Measurements from ENCODE around the gene UBE2L5. TPM values are rescaled to one million over a fixed set of nuclear protein-coding genes. Genes with fewer than 3 reads are reported as not detected.

UBE2L5 gene
- not detected for polyA plus RNA-seq (2013, experiment 1 of 2)
- polyA plus RNA-seq (2013, experiment 2 of 2): 0.24 TPM

- H3K9ac ChIP-seq (ENCODE audit: low read depth, low read length, poor library complexity): peak within 1 kb of the TSS; percentile 46
These were observed at the start of gene UBE2L5 for GRCh38 chr13:30422054-30422839. Gene UBE2L5, plus strand, starts transcription at chr13:30422493. Its CDS starts 5,498 bp downstream, at chr13:30427991.

GRCh38 chr13:30373727-30374126, 48.6 kb upstream of the UBE2L5 start:
- no peak overlapping the region for H3K23ac ChIP-seq (ENCODE audit: low read depth, low read length, poor library complexity)
- H4K91ac ChIP-seq (ENCODE audit: low read depth, low read length, poor library complexity): no peak overlapping the region
- no CpG with 5 or more reads among the region's 9 CpGs for WGBS, 2 donors (ENCODE audit: extremely low coverage in 2 of 2, insufficient read length in 2 of 2, insufficient replicate concordance in 1 of 2)
- no peaks in the 10 kb centered on the region for H3K9me3 ChIP-seq (replicated peaks in 1 of 2; ENCODE audit: control insufficient read depth in 2 of 2, insufficient read depth in 1 of 2, low read depth in 1 of 2, low read length in 2 of 2)
- H3K36me3 ChIP-seq (replicated peaks in 1 of 2; ENCODE audit: control insufficient read depth in 2 of 2, insufficient read depth in 2 of 2, low read length in 2 of 2): no peaks in the 10 kb centered on the region
- no peak overlapping the region for H3K4ac ChIP-seq (ENCODE audit: low read length)
- H2AK5ac ChIP-seq (ENCODE audit: low read depth, low read length): no peak overlapping the region
- no peak overlapping the region for H2BK12ac ChIP-seq (ENCODE audit: low read length)
- DNase-seq (ENCODE audit: low spot score): no peak
- peak overlapping the region; percentile 8 for H3K18ac ChIP-seq (ENCODE audit: low read length)
- H3K27me3 ChIP-seq (ENCODE audit: control insufficient read depth in 3 of 3, insufficient read depth in 3 of 3, low read depth in 1 of 3, low read length in 3 of 3): peaks cover 0 to 7% (median 0%) of the 10 kb centered on the region in 3 experiments
- no peak overlapping the region for H2AFZ ChIP-seq (ENCODE audit: low read length)
- H2BK120ac ChIP-seq (ENCODE audit: low read depth, low read length): no peak overlapping the region
- no peak overlapping the region for H3K27ac ChIP-seq (replicated peaks; ENCODE audit: low read length)
- H3K4me1 ChIP-seq (ENCODE audit: control insufficient read depth in 2 of 2, insufficient read depth in 1 of 2, low read depth in 1 of 2, low read length in 2 of 2): peaks cover 0 to 5% of the 10 kb centered on the region in 2 donors
- H3K9ac ChIP-seq (ENCODE audit: low read depth, low read length, poor library complexity): no peak overlapping the region
- no peak overlapping the region for H2BK15ac ChIP-seq (ENCODE audit: low read length)
- H3K4me2 ChIP-seq (ENCODE audit: insufficient read depth, low read length, poor library complexity, severe bottlenecking): no peak overlapping the region
- no peak overlapping the region for H3K14ac ChIP-seq (ENCODE audit: low read length)
- no peak overlapping the region for H4K8ac ChIP-seq (ENCODE audit: low read depth, low read length)
- no peak overlapping the region for H2BK5ac ChIP-seq (ENCODE audit: low read length)
- H3K79me1 ChIP-seq (ENCODE audit: low read depth, low read length): no peaks in the 10 kb centered on the region
- no peak overlapping the region for H3K4me3 ChIP-seq (ENCODE audit: low read length in 2 of 2)

More at GRCh38 chr13:30422054-30422839, at the start of gene UBE2L5:
- Histone ChIP-seq H3K4me2 (ENCODE audit: insufficient read depth, low read length, poor library complexity, severe bottlenecking) (peak within 1 kb of the TSS; percentile 77), H4K8ac (ENCODE audit: low read depth, low read length) (no peak within 1 kb of the TSS), H2BK5ac (ENCODE audit: low read length) (peak within 1 kb of the TSS; percentile 45), H3K4me1 (ENCODE audit: control insufficient read depth in 2 of 2, insufficient read depth in 1 of 2, low read depth in 1 of 2, low read length in 2 of 2) (peaks cover 6 to 7% of the 10 kb centered on the region in 2 donors), H3K4me3 (ENCODE audit: low read length in 2 of 2) (peak within 1 kb of the TSS; percentile 43 to 86), H2AFZ (ENCODE audit: low read length) (peak within 1 kb of the TSS; percentile 83), H3K23ac (ENCODE audit: low read depth, low read length, poor library complexity) (no peak within 1 kb of the TSS), H3K36me3 (replicated peaks in 1 of 2; ENCODE audit: control insufficient read depth in 2 of 2, insufficient read depth in 2 of 2, low read length in 2 of 2) (no peaks in the 10 kb centered on the region), H3K18ac (ENCODE audit: low read length) (peak within 1 kb of the TSS; percentile 89), H3K27ac (replicated peaks; ENCODE audit: low read length) (peak within 1 kb of the TSS; percentile 89), H3K79me1 (ENCODE audit: low read depth, low read length) (no peaks in the 10 kb centered on the region), H2BK15ac (ENCODE audit: low read length) (no peak within 1 kb of the TSS), H2BK120ac (ENCODE audit: low read depth, low read length) (no peak within 1 kb of the TSS), H4K91ac (ENCODE audit: low read depth, low read length, poor library complexity) (no peak within 1 kb of the TSS), H2AK5ac (ENCODE audit: low read depth, low read length) (no peak within 1 kb of the TSS), H2BK12ac (ENCODE audit: low read length) (no peak within 1 kb of the TSS), H3K4ac (ENCODE audit: low read length) (no peak within 1 kb of the TSS), H3K14ac (ENCODE audit: low read length) (no peak within 1 kb of the TSS), H3K9me3 (replicated peaks in 1 of 2; ENCODE audit: control insufficient read depth in 2 of 2, insufficient read depth in 1 of 2, low read depth in 1 of 2, low read length in 2 of 2) (no peaks in the 10 kb centered on the region), H3K27me3 (ENCODE audit: control insufficient read depth in 3 of 3, insufficient read depth in 3 of 3, low read depth in 1 of 3, low read length in 3 of 3) (peaks cover 0 to 74% (median 4%) of the 10 kb centered on the region in 3 experiments)
- peak; percentile 66 for DNase-seq (ENCODE audit: low spot score)
- WGBS, 2 donors (ENCODE audit: extremely low coverage in 2 of 2, insufficient read length in 2 of 2, insufficient replicate concordance in 1 of 2): no CpG with 5 or more reads among the region's 57 CpGs

DNA sequence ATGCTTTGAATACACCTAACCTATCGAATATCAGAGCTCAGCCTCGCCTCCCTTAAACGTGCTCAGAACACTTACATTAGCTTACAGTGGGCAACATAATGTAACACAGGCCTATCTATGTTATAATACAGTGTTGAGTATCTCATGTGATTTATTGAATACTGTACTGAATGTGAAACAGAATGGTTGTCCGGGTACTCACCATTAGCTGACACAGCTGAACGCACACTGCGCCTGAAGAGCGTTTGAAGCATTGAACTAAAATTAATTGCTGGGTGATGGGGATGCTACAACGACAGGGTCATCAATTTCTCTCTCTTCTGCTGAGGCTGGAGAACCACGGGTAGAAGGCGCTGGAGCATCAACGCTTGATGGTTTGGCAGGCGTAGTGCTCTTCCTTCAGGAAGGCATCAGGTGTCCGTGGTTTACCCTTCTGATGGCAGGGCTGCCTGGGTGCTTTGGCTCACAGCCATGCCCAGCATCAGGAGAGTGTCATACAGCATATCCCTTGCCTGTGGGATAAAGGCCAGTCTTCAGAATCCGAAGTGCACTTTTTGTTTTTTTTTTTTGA, 46.9 kb upstream of the UBE2L5 start:
- no CpG with 5 or more reads among the region's 14 CpGs for WGBS, 2 donors (ENCODE audit: extremely low coverage in 2 of 2, insufficient read length in 2 of 2, insufficient replicate concordance in 1 of 2)
- Histone ChIP-seq H3K9me3 (replicated peaks in 1 of 2; ENCODE audit: control insufficient read depth in 2 of 2, insufficient read depth in 1 of 2, low read depth in 1 of 2, low read length in 2 of 2) (no peaks in the 10 kb centered on the region), H3K18ac (ENCODE audit: low read length) (no peak overlapping the region), H3K79me1 (ENCODE audit: low read depth, low read length) (no peaks in the 10 kb centered on the region), H3K4ac (ENCODE audit: low read length) (no peak overlapping the region), H3K4me3 (ENCODE audit: low read length in 2 of 2) (no peak overlapping the region), H4K8ac (ENCODE audit: low read depth, low read length) (no peak overlapping the region), H3K27me3 (ENCODE audit: control insufficient read depth in 3 of 3, insufficient read depth in 3 of 3, low read depth in 1 of 3, low read length in 3 of 3) (peaks cover 0 to 12% (median 0%) of the 10 kb centered on the region in 3 experiments), H3K14ac (ENCODE audit: low read length) (no peak overlapping the region), H2BK120ac (ENCODE audit: low read depth, low read length) (no peak overlapping the region), H3K27ac (replicated peaks; ENCODE audit: low read length) (no peak overlapping the region), H3K36me3 (replicated peaks in 1 of 2; ENCODE audit: control insufficient read depth in 2 of 2, insufficient read depth in 2 of 2, low read length in 2 of 2) (no peaks in the 10 kb centered on the region), H3K9ac (ENCODE audit: low read depth, low read length, poor library complexity) (no peak overlapping the region), H3K4me1 (ENCODE audit: control insufficient read depth in 2 of 2, insufficient read depth in 1 of 2, low read depth in 1 of 2, low read length in 2 of 2) (peaks cover 0 to 5% of the 10 kb centered on the region in 2 donors), H2AFZ (ENCODE audit: low read length) (no peak overlapping the region), H2AK5ac (ENCODE audit: low read depth, low read length) (no peak overlapping the region), H2BK12ac (ENCODE audit: low read length) (no peak overlapping the region), H2BK5ac (ENCODE audit: low read length) (no peak overlapping the region), H3K4me2 (ENCODE audit: insufficient read depth, low read length, poor library complexity, severe bottlenecking) (no peak overlapping the region), H2BK15ac (ENCODE audit: low read length) (no peak overlapping the region), H4K91ac (ENCODE audit: low read depth, low read length, poor library complexity) (no peak overlapping the region), H3K23ac (ENCODE audit: low read depth, low read length, poor library complexity) (no peak overlapping the region)
- no peak for DNase-seq (ENCODE audit: low spot score)

Data from neuronal stem cell (in vitro differentiated cells).